Adrenal gland (tissue), 19 donors: Measurements from ENCODE around the gene LCN1. TPM values are rescaled to one million over a fixed set of nuclear protein-coding genes. Genes with fewer than 3 reads are reported as not detected.
A peak's percentile ranks its signal among the peaks of the same experiment; 100 is the strongest.

Experiments used
- DNase-seq, 7 donors: peaks; one replicate each; pipeline ENCODE4 v3.0.0-alpha.2; 2019 to 2020
- H3K27ac ChIP-seq, 5 donors: fragments of 200-600 bp; sonication (generic) in 4 of 5; 1 replicate in 3 of 5; 2 replicates in 2 of 5; pipeline versions ENCODE4 v1.5.1 to v1.8.0; 2016 to 2020; ENCODE audit warnings: mild to moderate bottlenecking in 1 of 5
- H3K27me3 ChIP-seq: fragments of 200-600 bp; 2 replicates; pipeline ENCODE4 v1.8.0; 2021
- H3K36me3 ChIP-seq, 2 donors: fragments of 200-600 bp; replicated peaks in 1 of 2; 1 replicate in 1 of 2; 2 replicates in 1 of 2; pipeline versions ENCODE4 v1.5.1 to v1.8.0; 2018 to 2022
- H3K4me1 ChIP-seq, 2 donors: fragments of 200-600 bp; replicated peaks in 1 of 2; 1 replicate in 1 of 2; 2 replicates in 1 of 2; pipeline versions ENCODE4 v1.5.1 to v1.8.0; 2018 to 2021
- H3K4me3 ChIP-seq, 4 donors: fragments of 200-600 bp; sonication (generic) in 3 of 4; one replicate each; pipeline ENCODE4 v1.5.1; 2016 to 2018
- H3K9me3 ChIP-seq, 3 donors: fragments of 200-600 bp; sonication (generic) in 1 of 3; replicated peaks in 1 of 3; 1 replicate in 2 of 3; 2 replicates in 1 of 3; pipeline versions ENCODE4 v1.5.1 to v1.8.0; 2016 to 2021
- CTCF ChIP-seq, 6 experiments: fragments of 450-650 bp in 4 of 6; fragments of 200-600 bp in 2 of 6; sonication (generic) in 1 of 6; IDR thresholded peaks; 1 replicate in 5 of 6; 2 replicates in 1 of 6; pipeline versions ENCODE4 v1.5.1 to v1.8.0; 2016 to 2021; ENCODE audit warnings: antibody characterized with exemption in 6 of 6, mild to moderate bottlenecking in 2 of 6, moderate library complexity in 1 of 6
- POLR2A ChIP-seq, 2 donors: fragments of 450-650 bp; IDR thresholded peaks; one replicate each; pipeline ENCODE4 v1.6.1; 2017; ENCODE audit warnings: antibody characterized with exemption in 2 of 2, mild to moderate bottlenecking in 2 of 2, moderate library complexity in 1 of 2
- WGBS, 4 donors: extraction: QIAGEN DNeasy Blood & Tissue Kit in 2 of 4; methylation state at CpG; one replicate each; pipeline versions ENCODE4 v1.1.5 to v1.1.7; 2013 to 2017; 5-methylcytosine and 5-hydroxymethylcytosine counted together
- intact Hi-C, 2 donors: fragments of 100-400 bp; cut with DNase I; formaldehyde crosslinking; loops; one replicate each; pipeline versions ENCODE4 v1.14.1 to v1.15.0; 2022 to 2023
- long read RNA-seq, 10 donors: library from polyadenylated mRNA in 3 of 10; unstranded in 2 of 10; stranded (forward) in 1 of 10; transcript quantifications; one replicate each; pipeline ENCODE4 v2.0.0 and lab custom pipeline, GENCODE V29; 2021 to 2026
- polyA plus RNA-seq, 3 donors: library from polyadenylated mRNA; stranded (reverse); fragments of 200-250 nt in 2 of 3; fragments of 350-450 nt in 1 of 3; fragmentation: Illumina TruSeq in 1 of 3; extraction: RNeasy Lipid Tissue Mini Kit (QIAGEN cat#74804) in 1 of 3; gene quantifications; one replicate each; pipeline ENCODE4 v1.2.3, GENCODE V29; 2013 to 2014
- total RNA-seq, 9 donors: library from RNA; depleted of rRNA in 4 of 9; stranded (reverse); fragments of >200 nt in 4 of 9; fragments of 120-200 nt in 1 of 9; fragmentation: NEBNext Ultra II Directional in 1 of 9; extraction: Animal tissue kit (Norgen Biotek cat#: 25700) in 1 of 9; gene quantifications; one replicate each; pipeline versions ENCODE4 v1.1.0 to v1.2.4, GENCODE V29; 2013 to 2023
- donor health status: healthy with polysubstance abuse.
- donor health status: Bipolar disorder and iron deficiency.
- donor health status: DM: yes; HTN: yes; CAD: no.
- donor health status: DM: no; HTN: no; CAD: no.
- donor health status: DM: no; HTN: no; CAD: no.
- donor health status: DM: yes; HTN: yes; CAD: no.

The LCN1 gene
- not detected for total RNA-seq
- polyA plus RNA-seq, result not detected
- long read RNA-seq, donor 1, result 0 reads
- long read RNA-seq, donor 2, result 0 reads
- long read RNA-seq, donor 3, result 0 reads
- long read RNA-seq, donor 4, result 0 reads
- long read RNA-seq, donor 5, result 0 reads
- long read RNA-seq, donor 6, result 0 reads
- long read RNA-seq, donor 7, result 0 reads
- long read RNA-seq, donor 8, result 0 reads
- long read RNA-seq, donor 9, result 0 reads
- long read RNA-seq, donor 10, result 0 reads

- WGBS, 4 donors, result 85 to 88% (median 87%) methylated on average over 14 to 18 of the region's 18 CpGs
- Histone ChIP-seq H3K4me3 (no peak within 1 kb of the TSS), H3K36me3 (no peaks in the 10 kb centered on the region), H3K4me1 (no peaks in the 10 kb centered on the region), H3K9me3 (no peaks in the 10 kb centered on the region), H3K27ac (no peak within 1 kb of the TSS), H3K27me3 (no peaks in the 10 kb centered on the region)
- intact Hi-C loops, result no loop called here
- DNase-seq, result peak in 2 of 7 donors; percentile 6 to 18
- TF ChIP-seq CTCF (IDR thresholded peaks at IDR 0.05) (no peak), POLR2A (IDR thresholded peaks at IDR 0.05) (no peak)
Measured at GRCh38 chr9:135520916-135521607, at the start of gene LCN1. LCN1 (plus strand) TSS chr9:135521440; CDS start chr9:135521498, 58 bp downstream.

GRCh38 chr9:135471791-135472640 is 49.2 kb upstream of the LCN1 start:
- Histone ChIP-seq H3K27ac (no peak overlapping the region), H3K27me3 (no peaks in the 10 kb centered on the region), H3K4me1 (peaks cover 4 to 9% of the 10 kb centered on the region in 2 donors), H3K36me3 (no peaks in the 10 kb centered on the region), H3K4me3 (no peak overlapping the region), H3K9me3 (no peaks in the 10 kb centered on the region)
- WGBS, 4 donors, result 75 to 83% (median 81%) methylated on average over 23 of the region's 23 CpGs
- intact Hi-C loops, result loop anchor here in 1 of 2 donors (5.0 kb wide), 1 partner anchor 35 kb away; no protein-coding TSS in a partner anchor
- no peak for TF ChIP-seq CTCF (IDR thresholded peaks at IDR 0.05)
- TF ChIP-seq POLR2A (IDR thresholded peaks at IDR 0.05), result no peak
- DNase-seq, result no peak

- DNase-seq, result no peak
- Histone ChIP-seq H3K9me3 (no peaks in the 10 kb centered on the region), H3K27me3 (no peaks in the 10 kb centered on the region), H3K4me3 (no peak overlapping the region), H3K36me3 (no peaks in the 10 kb centered on the region), H3K4me1 (peaks cover 4 to 17% of the 10 kb centered on the region in 2 donors), H3K27ac (no peak overlapping the region)
- 67 to 87% (median 86%) methylated on average over 2 to 12 of the region's 12 CpGs for WGBS, 4 donors
- intact Hi-C loops, result loop anchor here in 1 of 2 donors (5.0 kb wide), 1 partner anchor 33 kb away; no protein-coding TSS in a partner anchor
- TF ChIP-seq CTCF (IDR thresholded peaks at IDR 0.05) (no peak), POLR2A (IDR thresholded peaks at IDR 0.05) (no peak)
Measured at GRCh38 chr9:135473972-135474543, 47.2 kb upstream of the LCN1 start.
